IMR-90 (cell line): ENCODE measurements around the gene RPL23. TPM values are rescaled to one million over a fixed set of nuclear protein-coding genes. Genes with fewer than 3 reads are reported as not detected.

Source experiments
- ATAC-seq: fragments of 200-7000 bp; cut with Tn5 transposase; 2 replicates; pipeline ENCODE4 v1.9.1; 2020; ENCODE audit warnings: low read depth, mild to moderate bottlenecking, moderate library complexity
- BruUV-seq: library from RNA; stranded (reverse); fragments of 400-500 nt; replicated peaks from 2 replicates; lab custom pipeline; 2021; lab: Mats Ljungman, UMichigan
- CTCF ChIA-PET: fragments of 300-600 bp; formaldehyde crosslinking; extraction: SDS; loops from one replicate; lab custom pipeline; 2021; ENCODE audit warnings: antibody characterized with exemption; lab: Yijun Ruan, JAX
- POLR2A ChIA-PET: fragments of 300-600 bp; sonication (Branson Sonifier 250); formaldehyde crosslinking; loops from one replicate; lab custom pipeline; 2022; ENCODE audit warnings: antibody characterized with exemption; ENCODE audit not compliant: unreplicated experiment; lab: Charles Lee
- DNase-seq: peaks from one replicate; pipeline ENCODE4 v3.0.0; 2013
- H2AFZ ChIP-seq: replicated peaks from 2 replicates; pipeline ENCODE3; 2013; ENCODE audit warnings: low read length, mild to moderate bottlenecking; ENCODE audit not compliant: poor library complexity
- H2AK5ac ChIP-seq: 2 replicates; pipeline ENCODE4 v1.6.1; 2013; ENCODE audit warnings: low read depth, low read length, inconsistent platforms
- H2AK9ac ChIP-seq: replicated peaks from 2 replicates; pipeline ENCODE3; 2013; ENCODE audit warnings: mild to moderate bottlenecking, low read depth, low read length, moderate library complexity; ENCODE audit not compliant: poor library complexity
- H2BK120ac ChIP-seq: 2 replicates; pipeline ENCODE4 v1.6.1; 2013; ENCODE audit warnings: low read depth, low read length, inconsistent platforms
- H2BK15ac ChIP-seq: 3 replicates; pipeline ENCODE4 v1.6.1; 2013; ENCODE audit warnings: low read depth, low read length, inconsistent platforms
- H2BK20ac ChIP-seq: 2 replicates; pipeline ENCODE4 v1.6.1; 2013; ENCODE audit warnings: low read depth, mild to moderate bottlenecking, inconsistent platforms, low read length, moderate library complexity
- H2BK5ac ChIP-seq: 2 replicates; pipeline ENCODE4 v1.6.1; 2013; ENCODE audit warnings: mild to moderate bottlenecking, low read depth, low read length, inconsistent platforms; ENCODE audit not compliant: poor library complexity, severe bottlenecking
- H3K14ac ChIP-seq: replicated peaks from 2 replicates; pipeline ENCODE4 v1.6.1; 2013; ENCODE audit warnings: low read depth, low read length, inconsistent platforms
- H3K18ac ChIP-seq: 2 replicates; pipeline ENCODE4 v1.6.1; 2013; ENCODE audit warnings: low read depth, low read length, control low read depth
- H3K23ac ChIP-seq: 2 replicates; pipeline ENCODE4 v1.6.1; 2013; ENCODE audit warnings: low read depth, low read length, inconsistent platforms
- H3K27ac ChIP-seq: 2 replicates; pipeline ENCODE4 v1.5.1; 2013; ENCODE audit warnings: mild to moderate bottlenecking, control low read depth, low read length; ENCODE audit not compliant: insufficient read depth
- H3K27me3 ChIP-seq: 2 replicates; pipeline ENCODE4 v1.6.1; 2013; ENCODE audit warnings: low read length; ENCODE audit not compliant: control insufficient read depth, insufficient read depth
- H3K36me3 ChIP-seq: 2 replicates; pipeline ENCODE4 v1.6.1; 2013; ENCODE audit warnings: low read length, mixed read lengths; ENCODE audit not compliant: control insufficient read depth, insufficient read depth
- H3K4ac ChIP-seq: 2 replicates; pipeline ENCODE4 v1.6.1; 2013; ENCODE audit warnings: low read depth, low read length, inconsistent platforms
- H3K4me1 ChIP-seq: 2 replicates; pipeline ENCODE4 v1.6.1; 2013; ENCODE audit warnings: low read length, mixed read lengths; ENCODE audit not compliant: control insufficient read depth, insufficient read depth
- H3K4me2 ChIP-seq: 2 replicates; pipeline ENCODE4 v1.6.1; 2013; ENCODE audit warnings: low read depth, mild to moderate bottlenecking, control low read depth, low read length, moderate library complexity
- H3K4me3 ChIP-seq: 2 replicates; pipeline ENCODE4 v1.5.1; 2013; ENCODE audit warnings: low read depth, mild to moderate bottlenecking, control low read depth, low read length, moderate library complexity; ENCODE audit not compliant: insufficient read depth
- H3K56ac ChIP-seq: 2 replicates; pipeline ENCODE4 v1.6.1; 2013; ENCODE audit warnings: low read length, inconsistent platforms; ENCODE audit not compliant: insufficient read depth; ENCODE audit errors: extremely low read depth
- H3K79me1 ChIP-seq, 2 experiments: 2 replicates each; pipeline ENCODE4 v1.6.1; 2013; ENCODE audit warnings: low read length in 2 of 2, inconsistent platforms in 1 of 2, low read depth in 1 of 2
- H3K9ac ChIP-seq: 2 replicates; pipeline ENCODE4 v1.6.1; 2013; ENCODE audit warnings: low read depth, low read length, control low read depth
- H3K9me1 ChIP-seq: 2 replicates; pipeline ENCODE4 v1.6.1; 2013; ENCODE audit warnings: low read length, inconsistent platforms; ENCODE audit not compliant: insufficient read depth
- H3K9me3 ChIP-seq: 2 replicates; pipeline ENCODE4 v1.6.1; 2013; ENCODE audit warnings: low read length; ENCODE audit not compliant: control insufficient read depth, insufficient read depth
- H4K20me1 ChIP-seq: 2 replicates; pipeline ENCODE4 v1.6.1; 2013; ENCODE audit warnings: low read length, inconsistent platforms; ENCODE audit not compliant: insufficient read depth
- H4K5ac ChIP-seq: 2 replicates; pipeline ENCODE4 v1.6.1; 2013; ENCODE audit warnings: mild to moderate bottlenecking, low read depth, low read length, control low read depth
- H4K8ac ChIP-seq, 2 experiments: 2 replicates each; pipeline ENCODE4 v1.6.1; 2013; ENCODE audit warnings: low read depth in 2 of 2, low read length in 2 of 2, control low read depth in 1 of 2, inconsistent platforms in 1 of 2
- H4K91ac ChIP-seq: 2 replicates; pipeline ENCODE4 v1.6.1; 2013; ENCODE audit warnings: low read depth, low read length, inconsistent platforms; ENCODE audit not compliant: insufficient read depth
- MAFK ChIP-seq: IDR thresholded peaks from 2 replicates; pipeline ENCODE4 v1.6.1; 2012; ENCODE audit warnings: low read depth, low read length, improper control_type of control experiment
- RFX5 ChIP-seq: IDR thresholded peaks from 2 replicates; pipeline ENCODE4 v1.8.0; 2012; ENCODE audit warnings: low read depth, mild to moderate bottlenecking, low read length, moderate library complexity
- WGBS, 2 experiments: methylation state at CpG; one replicate each; pipeline versions ENCODE4 v1.1.5 to v1.1.7; 2013; ENCODE audit warnings: missing lambda C conversion rate in 2 of 2; ENCODE audit not compliant: insufficient read length in 1 of 2; ENCODE audit errors: extremely low coverage in 2 of 2; 5-methylcytosine and 5-hydroxymethylcytosine counted together
- dilution Hi-C: fragments of 300-500 bp; cut with HindIII; formaldehyde crosslinking; loops from one replicate; pipeline ENCODE4 v1.14.3; 2018; ENCODE audit warnings: low sequenced_read_pairs; ENCODE audit not compliant: unreplicated experiment
- in situ Hi-C: fragments of 300-500 bp; cut with MboI; formaldehyde crosslinking; loops from 3 replicates; pipeline ENCODE4 v1.14.3; 2019; ENCODE audit warnings: low sequenced_read_pairs, inconsistent platforms, mixed read lengths
- intact Hi-C: fragments of 100-400 bp; cut with micrococcal nuclease; formaldehyde crosslinking; loops from 2 replicates; pipeline ENCODE4 v1.10.0; 2022
- polyA plus RNA-seq, 3 experiments: library from polyadenylated mRNA; depleted of rRNA; stranded (reverse); fragments of >200 nt; gene quantifications; 2 replicates each; pipeline ENCODE4 v1.2.3, GENCODE V29; 2012; ENCODE audit warnings: low replicate concordance in 1 of 3
- total RNA-seq: library from RNA; depleted of rRNA; stranded (reverse); fragments of >200 nt; gene quantifications from 2 replicates; pipeline ENCODE4 v1.2.3, GENCODE V29; 2012

RPL23 gene
- total and polyA plus RNA-seq, 2 of the 4 experiments (the other 2 are of a cell fraction): 1,170 to 2,308 TPM

- Histone ChIP-seq H2BK20ac (no peak overlapping the region; the same call in 1 of the 2 replicates), H2BK15ac (no peak overlapping the region), H3K27me3 (no peaks in the 10 kb centered on the region), H4K5ac (no peak overlapping the region), H3K4ac (no peak overlapping the region), H3K4me3 (no peak overlapping the region), H2AFZ (peak overlapping the region; percentile 35), H3K79me1 (peaks cover 49 to 93% of the 10 kb centered on the region in 2 experiments), H2AK5ac (no peak overlapping the region; the same call in 1 of the 2 replicates), H3K27ac (no peak overlapping the region), H2AK9ac (peak overlapping the region; percentile 85), H3K23ac (no peak overlapping the region), H3K14ac (0 out of 2 replicates have a peak overlapping the region, but pooled peaks have one; percentile 62), H4K8ac (0 out of 4 replicates have a peak overlapping the region, but pooled peaks of 1 of the 2 experiments have one; percentile 9), H2BK5ac (no peak overlapping the region), H3K56ac (no peak overlapping the region), H4K91ac (no peak overlapping the region), H3K36me3 (peaks cover 79% of the 10 kb centered on the region), H3K9me3 (no peaks in the 10 kb centered on the region), H3K4me2 (no peak overlapping the region), H2BK120ac (no peak overlapping the region), H4K20me1 (peaks cover 99% of the 10 kb centered on the region), H3K4me1 (peaks cover 35% of the 10 kb centered on the region), H3K9me1 (peaks cover 17% of the 10 kb centered on the region), H3K9ac (no peak overlapping the region), H3K18ac (no peak overlapping the region)
- TF ChIP-seq RFX5 (no peak), MAFK (peak; percentile 42)
- BruUV-seq: no TSS peak
- DNase-seq (peak; percentile 22), ATAC-seq (no peak)
- intact Hi-C loops (no loop called here), dilution Hi-C loops (no loop called here), in situ Hi-C loops (no loop called here)
- 76% methylated on average over 4 of the region's 13 CpGs; no CpG with 5 or more reads in 1 of the 2 experiments for WGBS, 2 experiments
- ChIA-PET CTCF (no interaction called here), POLR2A (no interaction called here)
Observed at GRCh38 chr17:38896346-38896954, 42.9 kb upstream of the RPL23 start.
